ENCODE measurements around the gene TMC7.
"Not testable (repeated sequence)": the region's sequence is repeated elsewhere in the genome, so short reads cannot be mapped to it uniquely, and the experiment has no call there.

TMC7 gene

DNA sequence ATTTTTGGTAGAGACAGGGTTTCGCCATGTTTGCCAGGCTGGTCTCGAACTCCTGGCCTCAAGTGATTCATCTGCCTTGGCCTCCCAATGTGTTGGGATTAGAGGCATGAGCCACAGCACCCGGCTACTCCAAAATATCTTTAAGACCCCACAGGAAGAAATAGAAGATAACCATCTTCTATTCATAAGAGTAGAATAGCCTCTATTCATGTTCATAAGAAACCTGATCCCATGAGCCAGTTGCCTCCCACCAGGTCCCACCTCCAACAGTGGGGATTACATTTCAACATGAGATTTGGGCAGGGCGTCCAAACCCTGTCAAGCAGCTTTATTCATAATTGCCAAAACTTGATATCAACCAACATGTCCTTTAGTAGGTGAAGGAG, 13.9 kb upstream of the TMC7 start:
- in situ Hi-C loops (cut with HindIII; ENCODE audit: low sequenced_read_pairs) = loop anchor here (25.0 kb wide), 2 partner anchors 158 to 567 kb away; partner anchors contain the start of gene ARL6IP1

DNA sequence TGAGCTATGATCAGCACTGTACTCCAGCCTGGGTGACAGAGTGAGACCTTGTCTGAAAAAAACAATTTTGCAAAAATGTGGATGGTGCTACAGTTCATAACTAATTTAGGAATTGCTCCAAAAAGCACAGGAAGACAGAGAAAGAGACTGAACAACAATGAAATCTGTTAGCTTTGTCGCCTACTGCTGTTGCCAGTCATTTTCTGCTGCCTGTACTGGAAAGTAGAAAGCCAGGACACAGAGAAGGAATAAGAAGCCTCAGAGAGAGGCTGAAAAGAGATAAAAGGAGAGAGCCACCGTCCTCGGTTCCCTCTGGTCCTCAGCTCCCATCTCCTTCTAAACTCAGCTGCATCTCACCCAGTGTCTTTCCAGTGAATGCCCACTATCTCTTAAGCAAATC, 8.6 kb upstream of the TMC7 start:
- in situ Hi-C loops (cut with HindIII; ENCODE audit: low sequenced_read_pairs) = no loop called here

DNA sequence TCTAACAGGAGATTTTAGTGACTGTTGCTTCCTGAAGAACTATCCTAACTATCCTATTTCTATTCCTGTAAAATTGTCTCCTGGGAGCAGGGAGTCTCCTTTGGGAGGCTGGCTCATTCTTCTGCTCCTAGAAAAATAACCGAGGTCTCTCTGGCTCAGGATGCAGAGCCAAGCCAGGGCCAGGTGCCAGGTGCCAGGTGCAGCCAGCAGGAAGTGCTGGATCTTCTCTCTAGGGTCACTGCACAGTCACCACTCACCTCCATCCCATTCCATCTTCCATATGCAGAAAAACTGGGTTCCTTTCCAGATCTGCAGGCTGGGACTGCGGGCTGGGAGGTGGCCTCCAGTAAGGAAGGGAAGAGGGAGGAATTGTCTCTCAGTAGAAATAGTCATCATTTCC, 3.8 kb upstream of the TMC7 start:
- in situ Hi-C loops (cut with HindIII; ENCODE audit: low sequenced_read_pairs) = no loop called here

DNA sequence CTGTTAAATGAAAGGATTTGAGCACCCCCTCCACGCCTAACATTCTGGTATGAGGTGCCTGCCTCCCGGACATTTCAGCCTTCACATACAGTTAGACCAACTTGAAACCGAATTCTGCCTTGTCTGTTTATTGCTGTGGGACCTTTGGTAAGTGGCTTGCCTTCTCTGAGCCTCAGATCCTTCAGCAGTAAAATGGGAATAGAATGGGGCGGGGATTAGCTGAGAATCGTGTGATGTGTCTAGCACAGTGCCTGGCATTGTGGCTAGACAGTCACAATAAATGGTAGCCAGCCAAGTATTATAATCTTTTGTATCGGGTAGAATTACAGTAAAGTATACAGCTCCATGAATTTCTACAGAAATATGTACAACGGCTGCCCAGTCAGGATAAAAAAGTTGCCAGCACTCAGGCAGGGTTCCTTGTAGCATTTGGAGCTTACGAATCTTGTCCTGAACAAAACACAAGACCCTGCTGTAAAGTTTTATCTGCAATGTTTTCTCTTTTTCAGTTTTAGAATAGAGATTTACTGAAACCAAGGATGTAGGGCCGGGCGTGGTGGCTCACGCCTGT, 786 bp downstream of the TMC7 start:
- in situ Hi-C loops (cut with HindIII; ENCODE audit: low sequenced_read_pairs) = no loop called here

DNA sequence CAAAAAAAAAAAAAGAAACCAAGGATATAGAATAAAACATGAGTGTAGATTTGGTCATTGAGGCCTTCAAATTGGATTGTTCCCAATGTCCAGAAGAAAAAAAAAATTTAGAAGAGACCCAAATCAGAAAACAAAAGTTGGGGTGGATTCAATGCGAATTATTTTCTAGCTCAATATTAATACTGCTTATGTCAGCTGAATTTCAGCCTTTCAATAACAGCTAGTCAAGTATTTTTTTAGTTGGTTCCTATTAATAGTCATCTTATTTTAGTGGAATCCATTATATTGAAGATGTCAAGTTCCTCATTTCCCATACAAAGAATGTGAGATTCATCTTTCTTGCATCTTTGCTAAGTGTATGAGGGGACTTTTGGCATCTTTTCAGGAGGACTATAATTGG, 1.5 kb downstream of the TMC7 start:
- in situ Hi-C loops (cut with HindIII; ENCODE audit: low sequenced_read_pairs) = not testable (repeated sequence)

DNA sequence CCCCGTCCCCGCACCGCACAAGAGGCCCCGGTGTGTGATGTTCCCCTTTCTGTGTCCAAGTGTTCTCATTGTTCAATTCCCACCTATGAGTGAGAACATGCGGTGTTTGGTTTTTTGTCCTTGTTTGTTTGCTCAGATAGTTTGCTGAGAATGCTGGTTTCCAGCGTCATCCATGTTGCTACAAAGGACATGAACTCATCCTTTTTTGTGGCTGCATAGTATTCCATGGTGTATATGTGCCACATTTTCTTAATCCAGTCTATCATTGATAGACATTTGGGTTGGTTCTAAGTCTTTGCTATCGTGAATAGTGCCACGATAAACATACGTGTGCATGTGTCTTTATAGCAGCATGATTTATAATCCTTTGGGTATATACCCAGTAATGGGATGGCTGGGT, 8.0 kb downstream of the TMC7 start:
- in situ Hi-C loops (cut with HindIII; ENCODE audit: low sequenced_read_pairs) = not testable (repeated sequence)

DNA sequence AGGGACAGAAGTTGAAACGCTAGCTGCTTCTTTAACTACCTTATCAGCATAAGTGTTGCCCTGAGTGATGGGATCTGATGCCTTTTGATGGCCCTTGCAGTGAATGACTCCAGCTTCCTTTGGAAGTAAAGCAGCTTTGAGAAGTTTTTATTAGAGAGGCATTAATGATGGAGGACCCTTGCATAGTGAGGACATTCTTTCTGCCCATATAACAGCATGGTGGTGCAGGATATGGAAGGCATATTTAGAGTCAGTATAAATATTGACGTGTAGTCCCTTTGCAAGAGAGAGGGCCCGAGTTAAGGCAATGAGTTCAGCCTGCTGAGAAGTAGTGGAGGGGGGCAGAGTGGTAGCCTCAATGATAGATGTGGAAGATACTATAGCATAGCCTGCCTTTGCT, 9.8 kb downstream of the TMC7 start:
- in situ Hi-C loops (cut with HindIII; ENCODE audit: low sequenced_read_pairs) = not testable (repeated sequence)

DNA sequence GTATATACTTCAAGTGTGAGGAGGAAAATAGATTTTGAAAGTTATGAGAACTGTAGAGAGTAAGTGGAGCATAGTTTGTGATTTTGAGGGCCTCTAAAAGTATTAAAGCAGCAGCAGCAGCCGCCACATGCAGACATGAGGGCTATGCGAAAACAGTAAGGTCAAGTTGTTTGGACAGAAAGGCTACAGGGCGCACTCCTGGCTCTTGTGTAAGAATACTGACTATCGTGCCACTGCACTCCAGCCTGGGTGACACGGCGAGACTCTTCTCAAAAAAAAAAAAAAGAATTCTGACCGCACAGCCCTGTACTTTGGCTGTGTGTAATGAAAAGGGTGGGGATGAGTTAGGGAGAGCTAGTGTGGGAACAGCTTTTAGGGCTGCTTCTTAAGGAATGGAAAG, 10.4 kb downstream of the TMC7 start:
- in situ Hi-C loops (cut with HindIII; ENCODE audit: low sequenced_read_pairs) = not testable (repeated sequence)

DNA sequence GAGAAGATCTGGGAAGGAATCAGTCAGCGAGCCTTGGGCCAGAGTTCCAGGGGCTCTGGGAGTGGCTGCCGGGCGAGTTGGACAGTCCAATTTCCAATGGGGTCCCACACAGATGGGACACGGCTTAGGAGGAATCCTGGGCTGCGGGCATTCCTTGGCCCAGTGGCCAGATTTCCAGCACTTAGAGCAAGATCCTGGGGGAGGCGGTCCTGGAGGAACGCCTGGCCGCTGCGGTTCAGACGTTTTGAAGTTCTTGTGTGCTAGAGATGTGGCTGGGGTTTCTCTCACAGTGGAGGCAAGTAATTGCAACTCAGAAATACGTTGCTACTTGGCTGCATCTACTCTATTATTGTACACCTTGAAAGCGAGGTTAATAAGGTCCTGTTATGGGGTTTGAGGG, 11.7 kb downstream of the TMC7 start:
- in situ Hi-C loops (cut with HindIII; ENCODE audit: low sequenced_read_pairs) = not testable (repeated sequence)

DNA sequence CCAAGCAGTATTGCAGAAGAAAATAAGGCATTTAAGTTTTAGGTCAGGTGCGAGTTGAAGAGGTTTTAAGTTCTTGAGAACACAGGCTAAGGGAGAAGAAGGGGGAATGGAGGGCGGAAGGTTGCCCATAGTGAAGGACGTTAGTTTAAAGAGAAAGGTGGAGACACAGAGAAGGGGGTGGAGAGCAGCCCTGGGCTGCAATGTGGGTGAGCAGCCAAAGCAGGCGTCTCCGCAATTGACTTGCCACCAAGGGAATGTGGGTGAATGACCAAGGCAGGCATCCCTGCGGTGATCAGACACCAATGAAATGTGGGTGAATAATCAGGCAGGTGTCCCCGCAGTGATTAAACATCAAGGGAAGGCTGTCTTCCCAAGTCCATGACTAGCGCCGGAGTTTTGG, 12.8 kb downstream of the TMC7 start:
- in situ Hi-C loops (cut with HindIII; ENCODE audit: low sequenced_read_pairs) = not testable (repeated sequence)

DNA sequence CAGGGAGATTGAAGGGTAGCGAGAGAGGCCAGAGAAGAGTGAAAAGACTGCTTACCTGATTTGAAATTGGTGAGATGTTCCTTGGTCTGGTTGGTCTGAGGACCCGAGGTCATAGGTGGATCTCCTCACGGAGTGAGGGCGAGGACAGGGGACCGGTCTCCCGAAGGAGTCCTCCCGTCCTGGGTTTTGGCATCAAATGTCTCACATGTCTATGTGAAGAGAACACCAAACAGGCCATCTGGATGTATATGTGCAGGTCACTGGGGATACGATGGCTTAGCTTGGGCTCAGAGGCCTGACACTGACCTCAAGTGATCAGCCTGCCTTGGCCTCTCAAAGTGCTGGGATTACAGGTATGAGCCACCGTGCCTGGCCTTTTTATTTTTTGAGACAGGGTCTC, 13.3 kb downstream of the TMC7 start:
- in situ Hi-C loops (cut with HindIII; ENCODE audit: low sequenced_read_pairs) = not testable (repeated sequence)

DNA sequence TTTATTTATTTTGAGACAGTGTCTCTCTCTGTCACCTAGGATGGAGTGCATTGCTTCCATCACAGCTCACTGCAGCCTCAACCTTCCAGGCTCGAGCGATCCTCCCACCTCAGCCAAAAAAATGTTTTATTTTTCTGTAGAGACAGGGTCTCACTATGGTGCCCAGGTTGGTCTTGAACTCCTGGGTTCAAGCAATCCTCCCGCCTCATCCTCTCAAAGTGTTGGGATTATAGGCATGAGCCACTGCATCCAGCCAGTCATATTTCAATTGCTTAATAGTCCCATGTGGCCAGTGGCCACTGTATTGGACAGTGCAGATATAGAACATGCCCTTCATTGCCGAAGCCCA, 15.3 kb downstream of the TMC7 start:
- in situ Hi-C loops (cut with HindIII; ENCODE audit: low sequenced_read_pairs) = no loop called here

DNA sequence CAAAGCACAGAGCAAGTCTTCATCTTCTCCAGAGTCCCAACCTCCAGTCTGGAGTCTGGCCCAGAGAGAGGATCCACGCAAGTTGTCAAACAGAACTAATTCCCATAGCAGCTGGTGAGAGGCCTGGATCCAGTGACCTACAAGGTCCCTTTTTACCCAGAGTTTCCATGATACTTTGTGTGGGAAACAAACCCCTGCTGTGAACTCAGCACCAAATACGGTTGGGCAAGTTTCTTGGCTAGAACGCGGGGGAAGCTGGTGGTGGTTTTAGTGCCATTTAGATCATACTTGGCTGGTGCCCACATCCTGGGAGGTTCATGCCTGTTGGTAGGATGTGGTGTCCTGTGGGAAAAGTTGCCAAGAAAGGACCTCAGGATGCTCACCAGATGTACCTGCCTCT, 18.1 kb downstream of the TMC7 start:
- in situ Hi-C loops (cut with HindIII; ENCODE audit: low sequenced_read_pairs) = no loop called here

DNA sequence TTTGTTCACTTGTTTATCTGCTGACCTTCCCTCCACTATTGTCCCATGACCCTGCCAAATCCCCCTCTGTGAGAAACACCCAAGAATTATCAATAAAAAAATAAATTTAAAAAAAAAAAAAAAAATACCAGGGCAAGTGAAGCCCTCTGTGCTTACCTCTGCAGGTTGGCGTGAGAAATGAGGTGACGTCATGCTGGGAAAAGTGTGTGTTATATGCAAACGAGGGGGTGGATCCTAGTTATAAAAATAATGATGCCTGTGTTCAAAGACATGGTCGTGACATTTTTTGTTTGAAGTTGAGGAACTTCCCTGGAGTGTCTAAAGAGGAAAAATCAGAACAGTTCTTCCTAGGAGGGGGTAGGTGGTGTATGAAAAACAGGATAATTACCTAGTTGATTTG, 20.2 kb downstream of the TMC7 start:
- in situ Hi-C loops (cut with HindIII; ENCODE audit: low sequenced_read_pairs) = no loop called here

DNA sequence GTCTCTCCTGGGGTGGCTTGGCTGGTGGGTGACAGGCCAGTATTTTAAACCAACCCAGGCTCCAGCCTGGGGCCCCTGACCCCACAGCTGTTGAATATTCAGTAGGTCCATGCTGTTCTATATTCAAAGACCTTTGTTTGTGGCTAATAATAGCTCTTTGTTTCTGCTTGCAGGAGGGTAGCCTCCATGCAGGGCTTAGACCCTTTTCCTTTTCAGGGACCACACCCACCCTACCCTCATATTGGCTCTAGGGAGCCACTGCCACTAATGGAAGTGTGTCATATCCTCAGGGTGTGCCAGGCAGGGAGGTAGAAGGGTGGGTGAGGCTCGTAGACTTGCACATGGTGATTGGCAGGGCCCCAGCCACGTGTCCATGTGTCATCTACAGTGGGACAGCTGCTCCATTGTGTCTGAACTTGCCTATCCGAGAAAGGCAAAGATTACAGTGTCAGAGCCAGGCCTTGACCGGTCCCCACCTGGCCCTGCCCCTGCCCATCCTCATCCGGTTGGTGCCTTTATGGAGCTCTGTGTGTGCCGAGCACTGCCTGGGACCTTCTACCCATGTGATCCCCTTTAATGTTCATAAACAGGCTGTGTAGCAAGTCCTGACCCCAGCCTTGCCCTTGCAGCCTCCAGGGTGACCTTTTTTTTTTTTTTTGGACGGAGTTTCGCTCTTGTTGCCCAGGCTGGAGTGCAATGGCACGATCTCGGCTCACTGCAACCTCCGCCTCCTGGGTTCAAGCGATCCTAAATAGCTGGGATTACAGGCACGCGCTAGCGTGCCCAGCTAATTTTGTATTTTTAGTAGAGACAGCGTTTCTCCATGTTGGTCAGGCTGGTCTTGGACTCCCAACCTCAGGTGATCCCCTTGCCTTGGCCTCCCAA, 22.1 kb downstream of the TMC7 start:
- in situ Hi-C loops (cut with HindIII; ENCODE audit: low sequenced_read_pairs) = no loop called here

DNA sequence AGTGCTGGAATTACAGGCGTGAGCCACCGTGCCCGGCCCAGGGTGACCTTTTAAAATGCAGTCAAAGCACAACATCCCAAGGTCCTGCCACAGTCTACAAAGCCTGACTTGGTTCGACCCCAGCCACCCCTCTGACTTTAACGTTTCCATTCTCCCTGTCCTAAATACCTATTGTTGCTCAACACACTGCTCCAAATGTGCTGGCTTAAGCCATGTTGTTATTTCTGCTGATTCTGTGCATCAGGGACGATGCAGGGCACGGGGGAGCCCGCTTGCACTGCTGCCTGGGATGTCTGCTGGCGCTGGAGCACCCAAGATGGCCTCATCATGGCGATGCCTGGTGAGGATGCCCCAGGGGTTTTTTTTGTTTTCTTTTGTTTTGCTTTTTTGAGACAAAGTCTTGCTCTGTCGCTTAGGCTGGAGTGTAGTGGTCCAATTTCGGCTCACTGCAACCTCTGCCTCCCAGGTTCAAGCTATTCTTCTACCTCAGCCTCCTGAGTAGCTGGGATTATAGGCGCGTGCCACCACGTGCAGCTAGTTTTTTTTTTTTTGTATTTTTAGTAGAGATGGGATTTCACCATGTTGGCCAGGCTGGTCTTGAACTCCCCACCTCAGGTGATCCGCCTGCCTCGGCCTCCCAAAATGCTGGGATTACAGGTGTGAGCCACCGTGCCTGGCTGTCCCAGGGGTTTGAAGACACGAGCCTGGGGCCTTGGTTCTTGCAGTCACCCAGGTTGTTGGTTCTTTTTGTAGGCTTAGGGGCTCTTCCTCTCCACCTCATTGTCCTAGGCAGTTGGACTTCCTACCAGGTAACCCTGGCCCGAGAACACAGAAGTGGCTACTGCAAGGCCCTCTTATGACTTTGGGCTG, 22.9 kb downstream of the TMC7 start:
- in situ Hi-C loops (cut with HindIII; ENCODE audit: low sequenced_read_pairs) = no loop called here

DNA sequence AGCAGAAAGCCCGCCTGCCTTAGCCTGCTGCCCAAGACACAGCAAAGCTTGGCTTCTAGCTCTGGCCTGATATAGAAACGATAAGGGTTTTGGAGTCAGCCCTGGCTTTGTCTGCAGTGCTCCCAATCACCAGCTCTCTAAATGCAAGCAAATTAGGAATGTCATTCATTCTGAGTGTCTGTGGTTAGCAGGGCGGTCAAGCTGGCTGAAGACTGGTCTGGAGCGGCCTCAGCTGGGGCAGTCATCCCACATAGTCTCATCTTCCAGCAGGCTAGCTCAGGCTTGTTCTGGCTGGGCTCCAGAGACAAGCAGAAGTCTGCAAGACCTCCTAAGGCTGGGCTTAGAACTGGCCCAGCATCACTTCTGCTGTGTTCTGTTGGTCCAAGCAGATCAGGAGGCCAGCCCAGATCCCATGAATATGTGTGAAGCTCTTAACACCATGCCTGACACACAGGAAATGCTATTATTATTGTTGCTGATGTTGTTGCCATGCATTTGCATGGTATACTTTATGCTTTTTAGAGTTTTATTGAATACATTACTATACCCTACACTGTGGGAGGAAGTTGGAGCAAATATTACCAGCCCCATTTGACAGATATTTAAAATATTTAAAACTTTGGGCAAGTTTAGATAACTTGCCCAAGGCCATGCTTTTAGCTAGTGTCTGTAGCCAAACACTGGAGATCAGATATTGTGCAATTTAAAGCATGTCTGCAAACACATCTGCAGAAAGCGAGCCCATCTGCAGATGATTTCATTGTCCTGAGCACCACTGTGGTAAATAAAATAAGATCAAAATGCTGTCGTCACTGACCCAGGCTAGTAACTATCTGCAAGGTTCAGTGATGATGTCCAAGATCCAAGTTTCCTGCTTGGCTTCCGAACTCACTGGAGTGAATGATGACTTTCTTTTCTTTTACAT, 24.8 kb downstream of the TMC7 start:
- in situ Hi-C loops (cut with HindIII; ENCODE audit: low sequenced_read_pairs) = no loop called here

DNA sequence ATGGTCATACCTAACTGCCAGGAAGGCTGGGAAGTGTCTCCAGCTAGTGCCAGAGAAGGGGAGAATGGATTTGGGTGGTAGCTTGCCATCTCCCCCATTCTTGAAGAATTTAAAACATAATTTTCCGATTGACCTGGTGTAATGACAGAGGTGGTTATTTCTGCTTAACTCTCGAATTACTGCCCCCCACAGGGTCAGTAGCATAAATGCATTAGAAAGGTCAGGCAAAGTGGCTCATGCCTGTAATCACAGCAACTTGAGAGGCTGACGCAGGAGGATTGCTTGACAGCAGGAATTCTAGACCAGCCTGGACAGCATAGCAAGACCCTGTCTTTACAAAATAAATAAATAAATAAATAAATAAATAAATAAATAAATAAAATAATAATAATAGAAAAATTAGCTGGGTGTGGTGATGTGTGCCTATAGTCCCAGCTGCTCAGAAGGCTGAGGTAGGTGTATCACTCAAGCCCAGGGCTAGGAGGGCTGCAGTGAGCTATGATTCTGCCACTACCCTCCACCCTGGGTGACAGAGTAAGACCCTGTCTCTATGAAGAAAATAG, 27.5 kb downstream of the TMC7 start:
- in situ Hi-C loops (cut with HindIII; ENCODE audit: low sequenced_read_pairs) = no loop called here

DNA sequence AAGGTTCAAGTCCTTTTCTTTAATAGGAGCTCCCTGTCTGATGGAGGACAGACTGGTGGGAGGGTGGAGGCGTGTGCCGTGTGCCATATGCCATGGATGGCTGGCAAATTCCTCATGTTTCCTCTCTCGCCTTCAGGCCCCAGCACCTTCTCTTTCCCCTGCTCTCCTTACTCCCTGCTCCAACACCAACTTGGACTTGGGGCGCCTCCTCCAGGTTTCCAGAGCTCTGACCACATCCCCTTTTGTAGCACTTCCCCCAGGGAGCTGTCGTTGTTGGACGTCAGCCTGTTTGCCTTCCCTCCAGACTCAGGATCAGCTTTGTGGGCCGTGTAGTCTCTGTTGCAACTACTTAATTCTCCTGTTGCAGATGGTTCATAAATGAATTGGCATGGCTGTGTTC, 30.7 kb downstream of the TMC7 start:
- in situ Hi-C loops (cut with HindIII; ENCODE audit: low sequenced_read_pairs) = no loop called here

DNA sequence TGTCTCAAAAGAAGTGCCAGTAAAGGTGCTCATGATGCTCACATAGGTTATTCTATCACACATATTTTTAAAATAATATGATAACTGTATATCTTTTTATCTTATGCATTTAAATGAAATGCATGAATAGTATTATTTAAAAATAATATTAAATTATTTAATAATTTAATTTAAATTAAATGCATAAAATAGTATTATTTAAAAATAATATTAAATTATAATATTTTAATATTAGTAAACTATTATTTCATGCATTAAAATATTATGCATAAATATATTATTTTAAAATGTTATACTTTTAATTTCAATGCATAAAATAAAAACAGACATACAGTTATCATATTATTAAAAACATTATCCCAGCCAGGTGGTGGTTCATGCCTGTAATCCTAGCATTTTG, 33.4 kb downstream of the TMC7 start:
- in situ Hi-C loops (cut with HindIII; ENCODE audit: low sequenced_read_pairs) = no loop called here
